ENCODE measurements around the gene ERGIC3. TPM values are rescaled to one million over a fixed set of nuclear protein-coding genes. Genes with fewer than 3 reads are reported as not detected.
A peak's percentile ranks its signal among the peaks of the same experiment; 100 is the strongest.

The ERGIC3 gene
- total RNA-seq, 4 donors from 2014 or later = 125 to 184 (median 133) TPM

DNA sequence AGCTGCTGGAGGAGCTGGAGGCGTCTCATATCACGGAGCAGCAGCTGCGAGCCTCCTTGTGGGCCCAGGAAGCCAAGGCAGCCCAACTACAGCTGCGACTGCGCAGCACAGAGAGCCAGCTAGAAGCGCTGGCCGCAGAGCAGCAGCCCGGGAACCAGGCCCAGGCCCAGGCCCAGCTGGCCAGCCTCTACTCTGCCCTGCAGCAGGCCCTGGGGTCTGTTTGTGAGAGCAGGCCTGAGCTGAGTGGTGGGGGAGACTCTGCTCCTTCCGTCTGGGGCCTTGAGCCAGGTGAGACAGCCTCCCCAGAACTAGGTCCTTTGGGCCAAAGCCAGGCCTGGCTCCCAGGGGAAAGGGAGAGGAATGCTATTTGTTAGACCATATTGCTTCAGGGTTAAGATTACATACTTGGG, 44.1 kb upstream of the ERGIC3 start:
- no peaks in the 10 kb centered on the region for H3K9me3 ChIP-seq
- TF ChIP-seq POLR2A (IDR thresholded peaks at IDR 0.05; ENCODE audit: low read depth) = no peak
- TF ChIP-seq, protein P1, sequence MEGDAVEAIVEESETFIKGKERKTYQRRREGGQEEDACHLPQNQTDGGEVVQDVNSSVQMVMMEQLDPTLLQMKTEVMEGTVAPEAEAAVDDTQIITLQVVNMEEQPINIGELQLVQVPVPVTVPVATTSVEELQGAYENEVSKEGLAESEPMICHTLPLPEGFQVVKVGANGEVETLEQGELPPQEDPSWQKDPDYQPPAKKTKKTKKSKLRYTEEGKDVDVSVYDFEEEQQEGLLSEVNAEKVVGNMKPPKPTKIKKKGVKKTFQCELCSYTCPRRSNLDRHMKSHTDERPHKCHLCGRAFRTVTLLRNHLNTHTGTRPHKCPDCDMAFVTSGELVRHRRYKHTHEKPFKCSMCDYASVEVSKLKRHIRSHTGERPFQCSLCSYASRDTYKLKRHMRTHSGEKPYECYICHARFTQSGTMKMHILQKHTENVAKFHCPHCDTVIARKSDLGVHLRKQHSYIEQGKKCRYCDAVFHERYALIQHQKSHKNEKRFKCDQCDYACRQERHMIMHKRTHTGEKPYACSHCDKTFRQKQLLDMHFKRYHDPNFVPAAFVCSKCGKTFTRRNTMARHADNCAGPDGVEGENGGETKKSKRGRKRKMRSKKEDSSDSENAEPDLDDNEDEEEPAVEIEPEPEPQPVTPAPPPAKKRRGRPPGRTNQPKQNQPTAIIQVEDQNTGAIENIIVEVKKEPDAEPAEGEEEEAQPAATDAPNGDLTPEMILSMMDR (IDR thresholded peaks at IDR 0.05) = peak in 1 of 3 experiments; percentile 33
- TF ChIP-seq EP300 (IDR thresholded peaks at IDR 0.05) = no peak
- TF ChIP-seq POLR2AphosphoS5 (IDR thresholded peaks at IDR 0.05) = peak; percentile 14 to 47
- H3K4me1 ChIP-seq = peaks cover 2 to 22% (median 17%) of the 10 kb centered on the region in 4 donors
- H3K27ac ChIP-seq (replicated peaks in 1 of 4) = peak overlapping the region; percentile 55 to 77 (median 70)
- peak; percentile 93 for DNase-seq (ENCODE audit: extremely low spot score)
- H3K36me3 ChIP-seq = peaks cover 37 to 100% (median 96%) of the 10 kb centered on the region in 4 donors
- no peak overlapping the region for H3K4me3 ChIP-seq
- no peaks in the 10 kb centered on the region for H3K27me3 ChIP-seq
- intact Hi-C loops (cut with DNase I) = no loop called here
- WGBS = 31% methylated on average over 9 of the region's 9 CpGs

DNA sequence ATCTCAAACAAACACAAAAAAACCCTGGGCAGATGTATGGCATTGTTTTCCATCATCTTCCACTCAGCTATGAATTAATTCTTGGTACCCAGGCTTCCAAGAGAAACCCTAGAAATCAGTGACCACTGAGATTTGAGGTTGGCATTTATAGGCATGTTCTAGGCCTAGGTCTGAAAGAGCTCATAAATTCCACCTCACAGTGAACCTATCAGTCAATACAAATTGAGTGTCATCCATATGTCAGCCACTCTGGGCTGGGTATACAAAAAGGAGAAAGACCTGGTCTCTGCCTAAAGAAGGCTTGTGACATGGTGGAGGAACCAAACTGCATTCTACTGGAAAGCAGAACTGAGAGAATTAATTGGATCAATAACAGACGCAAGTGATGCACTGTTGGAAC, 42.6 kb upstream of the ERGIC3 start:
- Histone ChIP-seq H3K9me3 (no peaks in the 10 kb centered on the region), H3K27me3 (no peaks in the 10 kb centered on the region), H3K27ac (replicated peaks in 1 of 4) (no peak overlapping the region), H3K4me3 (no peak overlapping the region), H3K4me1 (peaks cover 2 to 35% (median 27%) of the 10 kb centered on the region in 4 donors), H3K36me3 (peaks cover 37 to 100% (median 96%) of the 10 kb centered on the region in 4 donors)
- intact Hi-C loops (cut with DNase I) = no loop called here
- WGBS = 95% methylated on average over 1 of the region's 1 CpG
- DNase-seq (ENCODE audit: extremely low spot score) = no peak
- TF ChIP-seq POLR2AphosphoS5 (IDR thresholded peaks at IDR 0.05) (no peak), POLR2A (IDR thresholded peaks at IDR 0.05; ENCODE audit: low read depth) (no peak), EP300 (IDR thresholded peaks at IDR 0.05) (no peak)
- TF ChIP-seq, protein P1 (IDR thresholded peaks at IDR 0.05) = no peak

DNA sequence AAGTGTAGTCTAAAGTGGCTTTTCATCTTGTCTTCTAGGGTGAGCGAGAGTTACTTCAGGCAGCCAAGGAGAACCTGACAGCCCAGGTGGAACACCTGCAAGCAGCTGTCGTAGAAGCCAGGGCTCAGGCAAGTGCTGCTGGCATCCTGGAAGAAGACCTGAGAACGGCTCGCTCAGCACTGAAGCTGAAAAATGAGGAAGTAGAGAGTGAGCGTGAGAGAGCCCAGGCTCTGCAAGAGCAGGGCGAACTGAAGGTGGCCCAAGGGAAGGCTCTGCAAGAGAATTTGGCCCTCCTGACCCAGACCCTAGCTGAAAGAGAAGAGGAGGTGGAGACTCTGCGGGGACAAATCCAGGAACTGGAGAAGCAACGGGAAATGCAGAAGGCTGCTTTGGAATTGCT, 39.5 kb upstream of the ERGIC3 start:
- intact Hi-C loops (cut with DNase I) = no loop called here
- no peak overlapping the region for H3K4me3 ChIP-seq
- H3K36me3 ChIP-seq = peaks cover 26 to 88% (median 86%) of the 10 kb centered on the region in 4 donors
- no peaks in the 10 kb centered on the region for H3K9me3 ChIP-seq
- WGBS = 75% methylated on average over 8 of the region's 8 CpGs
- H3K4me1 ChIP-seq = peaks cover 2 to 26% (median 19%) of the 10 kb centered on the region in 4 donors
- no peak for DNase-seq (ENCODE audit: extremely low spot score)
- H3K27ac ChIP-seq (replicated peaks in 1 of 4) = no peak overlapping the region
- TF ChIP-seq POLR2A (IDR thresholded peaks at IDR 0.05; ENCODE audit: low read depth) (no peak), POLR2AphosphoS5 (IDR thresholded peaks at IDR 0.05) (no peak), EP300 (IDR thresholded peaks at IDR 0.05) (no peak)
- TF ChIP-seq, protein P1 (IDR thresholded peaks at IDR 0.05) = no peak
- H3K27me3 ChIP-seq = no peaks in the 10 kb centered on the region

- DNase-seq (ENCODE audit: extremely low spot score) = no peak
- no peak overlapping the region for H3K27ac ChIP-seq (replicated peaks in 1 of 4)
- peaks cover 29 to 88% (median 85%) of the 10 kb centered on the region in 4 donors for H3K36me3 ChIP-seq
- peaks cover 0 to 17% (median 12%) of the 10 kb centered on the region in 4 donors for H3K4me1 ChIP-seq
- H3K4me3 ChIP-seq = no peak overlapping the region
- H3K27me3 ChIP-seq = no peaks in the 10 kb centered on the region
- WGBS = 94% methylated on average over 10 of the region's 10 CpGs
- H3K9me3 ChIP-seq = no peaks in the 10 kb centered on the region
- intact Hi-C loops (cut with DNase I) = no loop called here
- TF ChIP-seq POLR2A (IDR thresholded peaks at IDR 0.05; ENCODE audit: low read depth) (no peak), EP300 (IDR thresholded peaks at IDR 0.05) (no peak), POLR2AphosphoS5 (IDR thresholded peaks at IDR 0.05) (no peak)
- TF ChIP-seq, protein P1 (IDR thresholded peaks at IDR 0.05) = no peak
Observed at GRCh38 chr20:35503281-35503680, 38.6 kb upstream of the ERGIC3 start.
